Mammary epithelial cell (primary cell): ENCODE measurements around the gene SLIT3.

Experiments
- EZH2 ChIP-seq: IDR thresholded peaks from 2 replicates; pipeline ENCODE4 v1.6.1; 2012; ENCODE audit warnings: low read length, inconsistent platforms, borderline replicate concordance
- TF ChIP-seq, protein P1 (sequence below), 2 donors: IDR thresholded peaks in 1 of 2; conservative IDR thresholded peaks in 1 of 2; 2 replicates each; pipeline ENCODE4 v1.5.1; 2011 to 2012; ENCODE audit warnings: inconsistent platforms in 2 of 2, low read length in 2 of 2, mild to moderate bottlenecking in 2 of 2, control low read depth in 1 of 2, low read depth in 1 of 2; ENCODE audit not compliant: insufficient read depth in 1 of 2; ENCODE audit errors: extremely low read depth in 1 of 2

DNA sequence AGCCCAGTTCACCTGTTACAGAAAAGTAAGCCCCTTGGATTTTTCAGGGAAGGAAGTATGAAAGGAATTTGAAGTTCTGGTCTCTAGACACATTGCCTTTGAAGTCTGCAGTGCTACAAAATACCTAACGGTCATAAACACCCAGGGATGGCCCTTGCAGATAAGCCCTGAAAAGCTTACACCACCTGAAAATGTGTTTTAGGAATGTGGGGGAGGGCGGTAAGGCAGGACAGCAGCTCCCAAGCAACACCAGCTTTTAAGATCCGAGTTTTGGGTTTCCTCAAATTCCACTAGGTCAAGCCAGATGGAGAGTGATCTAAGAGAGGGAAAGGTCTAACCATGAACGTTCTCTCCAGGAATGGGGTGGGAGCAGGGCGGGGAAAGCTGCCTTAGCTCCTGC, 607.6 kb downstream of the SLIT3 start:
- TF ChIP-seq, protein P1, sequence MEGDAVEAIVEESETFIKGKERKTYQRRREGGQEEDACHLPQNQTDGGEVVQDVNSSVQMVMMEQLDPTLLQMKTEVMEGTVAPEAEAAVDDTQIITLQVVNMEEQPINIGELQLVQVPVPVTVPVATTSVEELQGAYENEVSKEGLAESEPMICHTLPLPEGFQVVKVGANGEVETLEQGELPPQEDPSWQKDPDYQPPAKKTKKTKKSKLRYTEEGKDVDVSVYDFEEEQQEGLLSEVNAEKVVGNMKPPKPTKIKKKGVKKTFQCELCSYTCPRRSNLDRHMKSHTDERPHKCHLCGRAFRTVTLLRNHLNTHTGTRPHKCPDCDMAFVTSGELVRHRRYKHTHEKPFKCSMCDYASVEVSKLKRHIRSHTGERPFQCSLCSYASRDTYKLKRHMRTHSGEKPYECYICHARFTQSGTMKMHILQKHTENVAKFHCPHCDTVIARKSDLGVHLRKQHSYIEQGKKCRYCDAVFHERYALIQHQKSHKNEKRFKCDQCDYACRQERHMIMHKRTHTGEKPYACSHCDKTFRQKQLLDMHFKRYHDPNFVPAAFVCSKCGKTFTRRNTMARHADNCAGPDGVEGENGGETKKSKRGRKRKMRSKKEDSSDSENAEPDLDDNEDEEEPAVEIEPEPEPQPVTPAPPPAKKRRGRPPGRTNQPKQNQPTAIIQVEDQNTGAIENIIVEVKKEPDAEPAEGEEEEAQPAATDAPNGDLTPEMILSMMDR (conservative IDR thresholded peaks at IDR 0.05 in 1 of 2, IDR thresholded peaks at IDR 0.05 in 1 of 2; ENCODE audit: extremely low read depth in 1 of 2, insufficient read depth in 1 of 2, low read depth in 1 of 2, low read length in 2 of 2), result no peak
- TF ChIP-seq EZH2, result no peak
